Sigmoid colon (tissue), 4 donors: ENCODE results near the gene NLRC3.

ENCODE experiments used
- POLR2AphosphoS5 ChIP-seq, 4 donors: sonication (generic); formaldehyde crosslinking; IDR thresholded peaks; one replicate each; pipeline ENCODE4 v1.6.1; 2017; ENCODE audit warnings: antibody characterized with exemption in 4 of 4
- TF ChIP-seq, protein P1 (sequence below), 4 experiments: fragments of 450-650 bp in 3 of 4; fragments of 200-600 bp in 1 of 4; IDR thresholded peaks; one replicate each; pipeline ENCODE4 v1.5.1; 2016 to 2019; ENCODE audit warnings: antibody characterized with exemption in 4 of 4, mild to moderate bottlenecking in 3 of 4, moderate library complexity in 2 of 4

- TF ChIP-seq, protein P1, sequence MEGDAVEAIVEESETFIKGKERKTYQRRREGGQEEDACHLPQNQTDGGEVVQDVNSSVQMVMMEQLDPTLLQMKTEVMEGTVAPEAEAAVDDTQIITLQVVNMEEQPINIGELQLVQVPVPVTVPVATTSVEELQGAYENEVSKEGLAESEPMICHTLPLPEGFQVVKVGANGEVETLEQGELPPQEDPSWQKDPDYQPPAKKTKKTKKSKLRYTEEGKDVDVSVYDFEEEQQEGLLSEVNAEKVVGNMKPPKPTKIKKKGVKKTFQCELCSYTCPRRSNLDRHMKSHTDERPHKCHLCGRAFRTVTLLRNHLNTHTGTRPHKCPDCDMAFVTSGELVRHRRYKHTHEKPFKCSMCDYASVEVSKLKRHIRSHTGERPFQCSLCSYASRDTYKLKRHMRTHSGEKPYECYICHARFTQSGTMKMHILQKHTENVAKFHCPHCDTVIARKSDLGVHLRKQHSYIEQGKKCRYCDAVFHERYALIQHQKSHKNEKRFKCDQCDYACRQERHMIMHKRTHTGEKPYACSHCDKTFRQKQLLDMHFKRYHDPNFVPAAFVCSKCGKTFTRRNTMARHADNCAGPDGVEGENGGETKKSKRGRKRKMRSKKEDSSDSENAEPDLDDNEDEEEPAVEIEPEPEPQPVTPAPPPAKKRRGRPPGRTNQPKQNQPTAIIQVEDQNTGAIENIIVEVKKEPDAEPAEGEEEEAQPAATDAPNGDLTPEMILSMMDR (IDR thresholded peaks at IDR 0.05) = no peak
- no peak for TF ChIP-seq POLR2AphosphoS5 (IDR thresholded peaks at IDR 0.05)
These were observed 20.0 kb upstream of the NLRC3 start for GRCh38 chr16:3597226-3597625.
